Measurements from ENCODE around the gene LGALS7B. TPM values are rescaled to one million over a fixed set of nuclear protein-coding genes. Genes with fewer than 3 reads are reported as not detected.

Gene LGALS7B
- total RNA-seq, 1 experiment from 2014 or later: 2.4 TPM

DNA sequence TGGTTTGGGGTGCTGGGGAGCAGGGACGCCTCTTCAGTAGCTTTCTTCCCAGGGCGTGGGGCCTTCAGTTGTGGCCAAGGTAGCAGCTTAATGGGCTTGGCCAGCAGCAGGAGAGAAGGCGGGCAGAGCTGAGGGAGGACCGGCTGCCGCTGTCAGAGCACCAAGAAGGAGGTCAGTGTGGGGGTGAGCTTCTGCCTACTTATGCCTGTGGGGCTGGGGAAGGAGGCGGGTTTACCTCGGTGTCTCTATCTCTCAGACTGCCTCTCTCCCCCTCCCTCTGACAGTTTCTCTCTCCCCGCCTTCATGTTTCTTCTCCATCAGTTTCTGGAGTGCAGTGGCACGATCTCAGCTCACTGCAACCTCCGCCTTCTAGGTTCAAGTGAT, 44.7 kb upstream of the LGALS7B start, which contains the start of gene CAPN12:
TSS of gene CAPN12 (minus strand) at position 177 of the 384 bp plus-strand sequence. CDS start 309 bp downstream, outside the sequence.
- CTCF ChIA-PET: no interaction called here
- RAD21 ChIA-PET (ENCODE audit: low non-redundant PET in 1 of 2, low total read pairs in 2 of 2, uncharacterized antibody in 2 of 2, unreplicated experiment in 2 of 2): interaction anchor here in 1 of 2 experiments (0.6 kb wide), 1 partner anchor 7 kb away, joined by 3 read pairs; no protein-coding TSS in a partner anchor
- H3K4me3 ChIP-seq (replicated peaks in 1 of 2; ENCODE audit: low read depth in 1 of 2, low read length in 2 of 2): no peak within 1 kb of the TSS
- POLR2A ChIA-PET: no interaction called here
- no peak within 1 kb of the TSS for H3K4me2 ChIP-seq (ENCODE audit: low read length)
- H3K27ac ChIP-seq (ENCODE audit: low read depth, low read length): no peak within 1 kb of the TSS
- intact Hi-C loops (cut with micrococcal nuclease): no loop called here
- no peaks in the 10 kb centered on the region for H3K79me2 ChIP-seq (ENCODE audit: insufficient read depth, low read length)
- BruUV-seq (replicated peaks): no TSS peak
- no peaks in the 10 kb centered on the region for H4K20me1 ChIP-seq (ENCODE audit: insufficient read depth)
- no peak for ATAC-seq
- no peaks in the 10 kb centered on the region for H3K36me3 ChIP-seq (ENCODE audit: control insufficient read depth in 1 of 2, insufficient read depth in 2 of 2, low read length in 2 of 2)
- H3K4me1 ChIP-seq (ENCODE audit: control insufficient read depth in 1 of 2, insufficient read depth in 2 of 2, low read length in 2 of 2): no peaks in the 10 kb centered on the region
- H3K9me2 ChIP-seq (ENCODE audit: insufficient read depth): no peaks in the 10 kb centered on the region
- no peak within 1 kb of the TSS for H2AFZ ChIP-seq (ENCODE audit: low read depth, low read length, poor library complexity, severe bottlenecking)
- H3K27me3 ChIP-seq (ENCODE audit: insufficient read depth, low read length): no peaks in the 10 kb centered on the region
- H3K9me3 ChIP-seq (ENCODE audit: control insufficient read depth in 1 of 2, insufficient read depth in 1 of 2, low read depth in 1 of 2, low read length in 2 of 2): no peaks in the 10 kb centered on the region
- no peak for TF ChIP-seq POLR2AphosphoS5 (IDR thresholded peaks at IDR 0.05; ENCODE audit: low read depth, low read length)
- no peak for TF ChIP-seq CEBPB (IDR thresholded peaks at IDR 0.05; ENCODE audit: low read depth)
- TF ChIP-seq CBX3 (IDR thresholded peaks at IDR 0.05; ENCODE audit: low read depth): no peak
- TF ChIP-seq ELF1 (IDR thresholded peaks at IDR 0.05; ENCODE audit: borderline replicate concordance, low read depth): no peak
- no peak for TF ChIP-seq RAD21 (IDR thresholded peaks at IDR 0.05; ENCODE audit: low read depth)
- TF ChIP-seq, protein P1, sequence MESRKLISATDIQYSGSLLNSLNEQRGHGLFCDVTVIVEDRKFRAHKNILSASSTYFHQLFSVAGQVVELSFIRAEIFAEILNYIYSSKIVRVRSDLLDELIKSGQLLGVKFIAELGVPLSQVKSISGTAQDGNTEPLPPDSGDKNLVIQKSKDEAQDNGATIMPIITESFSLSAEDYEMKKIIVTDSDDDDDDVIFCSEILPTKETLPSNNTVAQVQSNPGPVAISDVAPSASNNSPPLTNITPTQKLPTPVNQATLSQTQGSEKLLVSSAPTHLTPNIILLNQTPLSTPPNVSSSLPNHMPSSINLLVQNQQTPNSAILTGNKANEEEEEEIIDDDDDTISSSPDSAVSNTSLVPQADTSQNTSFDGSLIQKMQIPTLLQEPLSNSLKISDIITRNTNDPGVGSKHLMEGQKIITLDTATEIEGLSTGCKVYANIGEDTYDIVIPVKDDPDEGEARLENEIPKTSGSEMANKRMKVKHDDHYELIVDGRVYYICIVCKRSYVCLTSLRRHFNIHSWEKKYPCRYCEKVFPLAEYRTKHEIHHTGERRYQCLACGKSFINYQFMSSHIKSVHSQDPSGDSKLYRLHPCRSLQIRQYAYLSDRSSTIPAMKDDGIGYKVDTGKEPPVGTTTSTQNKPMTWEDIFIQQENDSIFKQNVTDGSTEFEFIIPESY (IDR thresholded peaks at IDR 0.05; ENCODE audit: extremely low read depth, insufficient replicate concordance, low read length): no peak
- no peak for TF ChIP-seq ZFX (IDR thresholded peaks at IDR 0.05)
- TF ChIP-seq YY1 (IDR thresholded peaks at IDR 0.05; ENCODE audit: extremely low read depth, insufficient replicate concordance, low read depth, low read length): no peak
- TF ChIP-seq, protein P2, sequence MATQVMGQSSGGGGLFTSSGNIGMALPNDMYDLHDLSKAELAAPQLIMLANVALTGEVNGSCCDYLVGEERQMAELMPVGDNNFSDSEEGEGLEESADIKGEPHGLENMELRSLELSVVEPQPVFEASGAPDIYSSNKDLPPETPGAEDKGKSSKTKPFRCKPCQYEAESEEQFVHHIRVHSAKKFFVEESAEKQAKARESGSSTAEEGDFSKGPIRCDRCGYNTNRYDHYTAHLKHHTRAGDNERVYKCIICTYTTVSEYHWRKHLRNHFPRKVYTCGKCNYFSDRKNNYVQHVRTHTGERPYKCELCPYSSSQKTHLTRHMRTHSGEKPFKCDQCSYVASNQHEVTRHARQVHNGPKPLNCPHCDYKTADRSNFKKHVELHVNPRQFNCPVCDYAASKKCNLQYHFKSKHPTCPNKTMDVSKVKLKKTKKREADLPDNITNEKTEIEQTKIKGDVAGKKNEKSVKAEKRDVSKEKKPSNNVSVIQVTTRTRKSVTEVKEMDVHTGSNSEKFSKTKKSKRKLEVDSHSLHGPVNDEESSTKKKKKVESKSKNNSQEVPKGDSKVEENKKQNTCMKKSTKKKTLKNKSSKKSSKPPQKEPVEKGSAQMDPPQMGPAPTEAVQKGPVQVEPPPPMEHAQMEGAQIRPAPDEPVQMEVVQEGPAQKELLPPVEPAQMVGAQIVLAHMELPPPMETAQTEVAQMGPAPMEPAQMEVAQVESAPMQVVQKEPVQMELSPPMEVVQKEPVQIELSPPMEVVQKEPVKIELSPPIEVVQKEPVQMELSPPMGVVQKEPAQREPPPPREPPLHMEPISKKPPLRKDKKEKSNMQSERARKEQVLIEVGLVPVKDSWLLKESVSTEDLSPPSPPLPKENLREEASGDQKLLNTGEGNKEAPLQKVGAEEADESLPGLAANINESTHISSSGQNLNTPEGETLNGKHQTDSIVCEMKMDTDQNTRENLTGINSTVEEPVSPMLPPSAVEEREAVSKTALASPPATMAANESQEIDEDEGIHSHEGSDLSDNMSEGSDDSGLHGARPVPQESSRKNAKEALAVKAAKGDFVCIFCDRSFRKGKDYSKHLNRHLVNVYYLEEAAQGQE (IDR thresholded peaks at IDR 0.05; ENCODE audit: low read depth): no peak
- no peak for TF ChIP-seq EGR1 (IDR thresholded peaks at IDR 0.05; ENCODE audit: low read depth)
- TF ChIP-seq EZH2phosphoT487 (IDR thresholded peaks at IDR 0.05; ENCODE audit: borderline replicate concordance): no peak
- no peak for TF ChIP-seq SP1 (IDR thresholded peaks at IDR 0.05; ENCODE audit: low read depth)
- TF ChIP-seq ZNF274 (IDR thresholded peaks at IDR 0.05; ENCODE audit: low read depth, low read length): no peak
- TF ChIP-seq TCF7L2 (IDR thresholded peaks at IDR 0.05; ENCODE audit: borderline replicate concordance, extremely low read depth, insufficient read depth, insufficient read length): no peak
- TF ChIP-seq, protein P3, sequence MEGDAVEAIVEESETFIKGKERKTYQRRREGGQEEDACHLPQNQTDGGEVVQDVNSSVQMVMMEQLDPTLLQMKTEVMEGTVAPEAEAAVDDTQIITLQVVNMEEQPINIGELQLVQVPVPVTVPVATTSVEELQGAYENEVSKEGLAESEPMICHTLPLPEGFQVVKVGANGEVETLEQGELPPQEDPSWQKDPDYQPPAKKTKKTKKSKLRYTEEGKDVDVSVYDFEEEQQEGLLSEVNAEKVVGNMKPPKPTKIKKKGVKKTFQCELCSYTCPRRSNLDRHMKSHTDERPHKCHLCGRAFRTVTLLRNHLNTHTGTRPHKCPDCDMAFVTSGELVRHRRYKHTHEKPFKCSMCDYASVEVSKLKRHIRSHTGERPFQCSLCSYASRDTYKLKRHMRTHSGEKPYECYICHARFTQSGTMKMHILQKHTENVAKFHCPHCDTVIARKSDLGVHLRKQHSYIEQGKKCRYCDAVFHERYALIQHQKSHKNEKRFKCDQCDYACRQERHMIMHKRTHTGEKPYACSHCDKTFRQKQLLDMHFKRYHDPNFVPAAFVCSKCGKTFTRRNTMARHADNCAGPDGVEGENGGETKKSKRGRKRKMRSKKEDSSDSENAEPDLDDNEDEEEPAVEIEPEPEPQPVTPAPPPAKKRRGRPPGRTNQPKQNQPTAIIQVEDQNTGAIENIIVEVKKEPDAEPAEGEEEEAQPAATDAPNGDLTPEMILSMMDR (IDR thresholded peaks at IDR 0.05 in 2 of 3, conservative IDR thresholded peaks at IDR 0.05 in 1 of 3; ENCODE audit: borderline replicate concordance in 1 of 3, insufficient read depth in 1 of 3, low read depth in 2 of 3, low read length in 2 of 3): no peak
- TF ChIP-seq POLR2A (IDR thresholded peaks at IDR 0.05; ENCODE audit: borderline replicate concordance, extremely low read depth, insufficient read depth, insufficient read length): no peak
- TF ChIP-seq, protein P4, sequence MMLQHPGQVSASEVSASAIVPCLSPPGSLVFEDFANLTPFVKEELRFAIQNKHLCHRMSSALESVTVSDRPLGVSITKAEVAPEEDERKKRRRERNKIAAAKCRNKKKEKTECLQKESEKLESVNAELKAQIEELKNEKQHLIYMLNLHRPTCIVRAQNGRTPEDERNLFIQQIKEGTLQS (IDR thresholded peaks at IDR 0.05): no peak
- TF ChIP-seq FOSL1 (IDR thresholded peaks at IDR 0.05; ENCODE audit: low read depth): no peak
- no peak within 1 kb of the TSS for H3K9ac ChIP-seq (ENCODE audit: low read length)
- no peak for DNase-seq (ENCODE audit: low read depth, low spot score)
